ENCODE results near the gene ZDHHC17. TPM values are rescaled to one million over a fixed set of nuclear protein-coding genes. Genes with fewer than 3 reads are reported as not detected.

Gene ZDHHC17
- total and polyA plus RNA-seq, 4 donors, result 3.4 to 91.2 (median 15.2) TPM

- 92% methylated on average over 3 of the region's 3 CpGs for WGBS
- TF ChIP-seq FOXA2 (IDR thresholded peaks at IDR 0.05) (no peak), RAD21 (IDR thresholded peaks at IDR 0.05) (no peak), NR2F2 (IDR thresholded peaks at IDR 0.05) (no peak), YY1 (IDR thresholded peaks at IDR 0.05) (no peak), ATF3 (IDR thresholded peaks at IDR 0.05) (no peak), JUND (IDR thresholded peaks at IDR 0.05) (no peak), REST (IDR thresholded peaks at IDR 0.05) (no peak), HNF4A (conservative IDR thresholded peaks at IDR 0.05) (no peak), HNF4G (IDR thresholded peaks at IDR 0.05) (no peak), RXRA (IDR thresholded peaks at IDR 0.05) (no peak), FOXA1 (IDR thresholded peaks at IDR 0.05) (no peak), SP1 (IDR thresholded peaks at IDR 0.05) (no peak), ZBTB33 (IDR thresholded peaks at IDR 0.05) (no peak), GABPA (IDR thresholded peaks at IDR 0.05 in 1 of 2, conservative IDR thresholded peaks at IDR 0.05 in 1 of 2) (no peak), EGR1 (IDR thresholded peaks at IDR 0.05; ENCODE audit: low read depth in 2 of 2) (no peak), TAF1 (conservative IDR thresholded peaks at IDR 0.05) (no peak), MAX (IDR thresholded peaks at IDR 0.05) (no peak)
- peaks cover 0 to 1% (median 0%) of the 10 kb centered on the region in 4 donors for H3K4me1 ChIP-seq (ENCODE audit: control insufficient read depth in 4 of 4, insufficient read depth in 4 of 4, low read length in 3 of 4)
- no peaks in the 10 kb centered on the region for H3K36me3 ChIP-seq (ENCODE audit: control insufficient read depth in 4 of 4, insufficient read depth in 3 of 4, low read depth in 1 of 4, low read length in 3 of 4)
- no peak overlapping the region for H3K27ac ChIP-seq (ENCODE audit: low read depth in 1 of 2, low read length in 2 of 2)
- H3K27me3 ChIP-seq (ENCODE audit: control insufficient read depth in 4 of 4, insufficient read depth in 4 of 4, low read length in 3 of 4), result no peaks in the 10 kb centered on the region
- H3K9ac ChIP-seq (ENCODE audit: low read depth in 1 of 2, low read length in 2 of 2), result no peak overlapping the region
- H3K9me3 ChIP-seq (ENCODE audit: control insufficient read depth in 4 of 4, low read length in 3 of 4), result no peaks in the 10 kb centered on the region
- peak; percentile 52 for DNase-seq (ENCODE audit: low spot score)
- H3K4me3 ChIP-seq (ENCODE audit: low read depth in 1 of 3, low read length in 3 of 3), result no peak overlapping the region
Measured at GRCh38 chr12:76781321-76781720, 17.4 kb downstream of the ZDHHC17 start.

- no peak overlapping the region for H3K27ac ChIP-seq (ENCODE audit: low read depth in 1 of 2, low read length in 2 of 2)
- no peak overlapping the region for H3K4me3 ChIP-seq (ENCODE audit: low read depth in 1 of 3, low read length in 3 of 3)
Measured at GRCh38 chr12:76782526-76782925, 18.6 kb downstream of the ZDHHC17 start.

More at GRCh38 chr12:76782526-76782925, 18.6 kb downstream of the ZDHHC17 start:
- 79% methylated on average over 2 of the region's 2 CpGs for WGBS
- TF ChIP-seq NR2F2 (IDR thresholded peaks at IDR 0.05) (no peak), YY1 (IDR thresholded peaks at IDR 0.05) (no peak), GABPA (IDR thresholded peaks at IDR 0.05 in 1 of 2, conservative IDR thresholded peaks at IDR 0.05 in 1 of 2) (no peak), RXRA (IDR thresholded peaks at IDR 0.05) (no peak)
- Histone ChIP-seq H3K27me3 (ENCODE audit: control insufficient read depth in 4 of 4, insufficient read depth in 4 of 4, low read length in 3 of 4) (no peaks in the 10 kb centered on the region), H3K9me3 (ENCODE audit: control insufficient read depth in 4 of 4, low read length in 3 of 4) (no peaks in the 10 kb centered on the region), H3K36me3 (ENCODE audit: control insufficient read depth in 4 of 4, insufficient read depth in 3 of 4, low read depth in 1 of 4, low read length in 3 of 4) (no peaks in the 10 kb centered on the region), H3K9ac (ENCODE audit: low read depth in 1 of 2, low read length in 2 of 2) (no peak overlapping the region), H3K4me1 (ENCODE audit: control insufficient read depth in 4 of 4, insufficient read depth in 4 of 4, low read length in 3 of 4) (peaks cover 0 to 1% (median 0%) of the 10 kb centered on the region in 4 donors)
- DNase-seq (ENCODE audit: low spot score), result no peak

Measured in liver (tissue), 9 donors.